ENCODE results near the gene SLC22A5. TPM values are rescaled to one million over a fixed set of nuclear protein-coding genes. Genes with fewer than 3 reads are reported as not detected.

SLC22A5 gene
- total RNA-seq, 2 experiments from 2014 or later, result 4.0 to 4.1 TPM

GRCh38 chr5:132369007-132369473, 470 bp upstream of the SLC22A5 start:
- H3K4me3 Mint-ChIP-seq, result peak overlapping the region; percentile 82
- H3K27ac Mint-ChIP-seq, result peak overlapping the region; percentile 84
- ChIA-PET CTCF (interaction anchor here (0.8 to 2.3 kb wide), 12 partner anchors 14 to 451 kb away, joined by 3 to 15 read pairs (median 4); partner anchors contain the start of gene SLC22A4), POLR2A (interaction anchor here (1.0 to 1.6 kb wide), 7 partner anchors 9 to 131 kb away, joined by 3 to 7 read pairs (median 4); partner anchors contain the start of genes IRF1 and SLC22A4)
- TF ChIP-seq, protein P1, sequence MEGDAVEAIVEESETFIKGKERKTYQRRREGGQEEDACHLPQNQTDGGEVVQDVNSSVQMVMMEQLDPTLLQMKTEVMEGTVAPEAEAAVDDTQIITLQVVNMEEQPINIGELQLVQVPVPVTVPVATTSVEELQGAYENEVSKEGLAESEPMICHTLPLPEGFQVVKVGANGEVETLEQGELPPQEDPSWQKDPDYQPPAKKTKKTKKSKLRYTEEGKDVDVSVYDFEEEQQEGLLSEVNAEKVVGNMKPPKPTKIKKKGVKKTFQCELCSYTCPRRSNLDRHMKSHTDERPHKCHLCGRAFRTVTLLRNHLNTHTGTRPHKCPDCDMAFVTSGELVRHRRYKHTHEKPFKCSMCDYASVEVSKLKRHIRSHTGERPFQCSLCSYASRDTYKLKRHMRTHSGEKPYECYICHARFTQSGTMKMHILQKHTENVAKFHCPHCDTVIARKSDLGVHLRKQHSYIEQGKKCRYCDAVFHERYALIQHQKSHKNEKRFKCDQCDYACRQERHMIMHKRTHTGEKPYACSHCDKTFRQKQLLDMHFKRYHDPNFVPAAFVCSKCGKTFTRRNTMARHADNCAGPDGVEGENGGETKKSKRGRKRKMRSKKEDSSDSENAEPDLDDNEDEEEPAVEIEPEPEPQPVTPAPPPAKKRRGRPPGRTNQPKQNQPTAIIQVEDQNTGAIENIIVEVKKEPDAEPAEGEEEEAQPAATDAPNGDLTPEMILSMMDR (IDR thresholded peaks at IDR 0.05), result no peak
- DNase-seq, result no peak
- H3K27me3 Mint-ChIP-seq, result no peaks in the 10 kb centered on the region
- H3K4me1 Mint-ChIP-seq (ENCODE audit: low read depth), result peaks cover 28% of the 10 kb centered on the region
- ATAC-seq, result no peak
- intact Hi-C loops (cut with micrococcal nuclease), result no loop called here
- H3K9me3 Mint-ChIP-seq, result no peaks in the 10 kb centered on the region
- H3K36me3 Mint-ChIP-seq (ENCODE audit: low read depth), result no peaks in the 10 kb centered on the region

GRCh38 chr5:132370181-132370970, 866 bp downstream of the SLC22A5 start:
- Mint-ChIP-seq H3K4me3 (peak overlapping the region; percentile 82), H3K4me1 (ENCODE audit: low read depth) (peaks cover 28% of the 10 kb centered on the region), H3K27me3 (no peaks in the 10 kb centered on the region), H3K27ac (peak overlapping the region; percentile 72), H3K36me3 (ENCODE audit: low read depth) (no peaks in the 10 kb centered on the region), H3K9me3 (no peaks in the 10 kb centered on the region)
- intact Hi-C loops (cut with micrococcal nuclease), result loop anchor here (10.0 kb wide), 1 partner anchor 306 kb away; the partner anchor contains the start of gene IL3
- DNase-seq, result no peak
- no peak for ATAC-seq
- POLR2A ChIA-PET, result interaction anchor here (1.1 to 1.5 kb wide), 5 partner anchors 8 to 145 kb away, joined by 4 to 5 read pairs (median 4); partner anchors contain the start of gene IRF1
- CTCF ChIA-PET, result interaction anchor here (1.3 to 3.6 kb wide), 3 partner anchors 9 to 132 kb away, joined by 3 to 19 read pairs (median 12); no protein-coding TSS in a partner anchor
- TF ChIP-seq, protein P1 (IDR thresholded peaks at IDR 0.05), result no peak

DNA sequence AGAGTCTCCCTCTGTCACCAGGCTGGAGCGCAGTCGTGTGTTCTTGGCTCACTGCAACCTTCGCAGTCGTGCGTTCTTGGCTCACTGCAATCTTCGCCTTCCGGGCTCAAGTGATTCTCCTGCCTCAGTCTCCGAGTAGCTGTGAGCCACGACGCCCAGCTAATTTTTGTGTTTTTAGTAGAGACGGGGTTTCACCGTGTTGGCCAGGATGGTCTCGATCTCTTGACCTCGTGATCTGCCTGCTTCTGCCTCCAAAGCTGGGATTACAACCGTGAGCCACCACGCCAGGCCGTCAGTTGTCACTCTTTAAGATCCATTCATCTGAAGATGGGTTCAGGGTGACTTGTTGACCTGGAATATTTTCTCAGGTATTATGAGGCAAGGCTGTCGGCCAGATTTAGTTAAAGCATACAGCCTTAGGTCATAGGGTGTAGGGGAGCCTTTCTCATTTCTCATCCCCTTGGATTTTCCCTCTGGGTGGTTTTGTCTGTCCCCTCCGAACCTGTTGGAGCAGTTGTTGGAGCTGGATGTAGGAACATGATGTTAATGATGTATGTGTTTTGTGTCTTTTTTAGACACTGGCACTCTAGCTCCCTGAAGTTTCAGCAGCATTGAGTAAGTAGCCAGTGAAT, 1.6 kb downstream of the SLC22A5 start:
- peak overlapping the region; percentile 72 for H3K27ac Mint-ChIP-seq
- TF ChIP-seq, protein P1 (IDR thresholded peaks at IDR 0.05), result no peak
- H3K9me3 Mint-ChIP-seq, result no peaks in the 10 kb centered on the region
- ATAC-seq (no peak), DNase-seq (no peak)
- intact Hi-C loops (cut with micrococcal nuclease), result loop anchor here (10.0 kb wide), 1 partner anchor 306 kb away; the partner anchor contains the start of gene IL3
- peak overlapping the region; percentile 82 for H3K4me3 Mint-ChIP-seq
- POLR2A ChIA-PET, result interaction anchor here (1.1 to 1.3 kb wide), 3 partner anchors 15 to 117 kb away, joined by 4 to 6 read pairs (median 5); partner anchors contain the start of gene SLC22A4
- no peaks in the 10 kb centered on the region for H3K27me3 Mint-ChIP-seq
- no peaks in the 10 kb centered on the region for H3K36me3 Mint-ChIP-seq (ENCODE audit: low read depth)
- CTCF ChIA-PET, result interaction anchor here (1.8 to 3.6 kb wide), 4 partner anchors 15 to 133 kb away, joined by 9 to 19 read pairs (median 10); no protein-coding TSS in a partner anchor
- H3K4me1 Mint-ChIP-seq (ENCODE audit: low read depth), result peaks cover 28% of the 10 kb centered on the region

GRCh38 chr5:132371603-132371994, 2.1 kb downstream of the SLC22A5 start:
- POLR2A ChIA-PET, result interaction anchor here (1.1 to 1.3 kb wide), 3 partner anchors 15 to 117 kb away, joined by 4 to 6 read pairs (median 5); partner anchors contain the start of gene SLC22A4
- TF ChIP-seq, protein P1 (IDR thresholded peaks at IDR 0.05), result no peak
- no peaks in the 10 kb centered on the region for H3K9me3 Mint-ChIP-seq

More at GRCh38 chr5:132371603-132371994, 2.1 kb downstream of the SLC22A5 start:
- Mint-ChIP-seq H3K4me3 (peak overlapping the region; percentile 82), H3K27me3 (no peaks in the 10 kb centered on the region), H3K4me1 (ENCODE audit: low read depth) (peaks cover 28% of the 10 kb centered on the region), H3K27ac (no peak overlapping the region), H3K36me3 (ENCODE audit: low read depth) (no peaks in the 10 kb centered on the region)
- ATAC-seq (no peak), DNase-seq (no peak)
- intact Hi-C loops (cut with micrococcal nuclease), result loop anchor here (10.0 kb wide), 1 partner anchor 307 kb away; the partner anchor contains the start of gene IL3
- CTCF ChIA-PET, result interaction anchor here (1.8 to 3.6 kb wide), 4 partner anchors 14 to 134 kb away, joined by 9 to 19 read pairs (median 10); no protein-coding TSS in a partner anchor
